IMR-90 (cell line): ENCODE measurements around the gene AKAP12. TPM values are rescaled to one million over a fixed set of nuclear protein-coding genes. Genes with fewer than 3 reads are reported as not detected.

Source experiments
- ATAC-seq: fragments of 200-7000 bp; cut with Tn5 transposase; 2 replicates; pipeline ENCODE4 v1.9.1; 2020; ENCODE audit warnings: low read depth, mild to moderate bottlenecking, moderate library complexity
- BruUV-seq: library from RNA; stranded (reverse); fragments of 400-500 nt; replicated peaks from 2 replicates; lab custom pipeline; 2021; lab: Mats Ljungman, UMichigan
- CTCF ChIA-PET: fragments of 300-600 bp; formaldehyde crosslinking; extraction: SDS; loops from one replicate; lab custom pipeline; 2021; ENCODE audit warnings: antibody characterized with exemption; lab: Yijun Ruan, JAX
- POLR2A ChIA-PET: fragments of 300-600 bp; sonication (Branson Sonifier 250); formaldehyde crosslinking; loops from one replicate; lab custom pipeline; 2022; ENCODE audit warnings: antibody characterized with exemption; ENCODE audit not compliant: unreplicated experiment; lab: Charles Lee
- DNase-seq: peaks from one replicate; pipeline ENCODE4 v3.0.0; 2013
- H2AFZ ChIP-seq: replicated peaks from 2 replicates; pipeline ENCODE3; 2013; ENCODE audit warnings: low read length, mild to moderate bottlenecking; ENCODE audit not compliant: poor library complexity
- H2AK5ac ChIP-seq: 2 replicates; pipeline ENCODE4 v1.6.1; 2013; ENCODE audit warnings: low read depth, low read length, inconsistent platforms
- H2AK9ac ChIP-seq: replicated peaks from 2 replicates; pipeline ENCODE3; 2013; ENCODE audit warnings: mild to moderate bottlenecking, low read depth, low read length, moderate library complexity; ENCODE audit not compliant: poor library complexity
- H2BK120ac ChIP-seq: 2 replicates; pipeline ENCODE4 v1.6.1; 2013; ENCODE audit warnings: low read depth, low read length, inconsistent platforms
- H2BK15ac ChIP-seq: 3 replicates; pipeline ENCODE4 v1.6.1; 2013; ENCODE audit warnings: low read depth, low read length, inconsistent platforms
- H2BK20ac ChIP-seq: 2 replicates; pipeline ENCODE4 v1.6.1; 2013; ENCODE audit warnings: low read depth, mild to moderate bottlenecking, inconsistent platforms, low read length, moderate library complexity
- H2BK5ac ChIP-seq: 2 replicates; pipeline ENCODE4 v1.6.1; 2013; ENCODE audit warnings: mild to moderate bottlenecking, low read depth, low read length, inconsistent platforms; ENCODE audit not compliant: poor library complexity, severe bottlenecking
- H3K14ac ChIP-seq: replicated peaks from 2 replicates; pipeline ENCODE4 v1.6.1; 2013; ENCODE audit warnings: low read depth, low read length, inconsistent platforms
- H3K18ac ChIP-seq: 2 replicates; pipeline ENCODE4 v1.6.1; 2013; ENCODE audit warnings: low read depth, low read length, control low read depth
- H3K23ac ChIP-seq: 2 replicates; pipeline ENCODE4 v1.6.1; 2013; ENCODE audit warnings: low read depth, low read length, inconsistent platforms
- H3K27ac ChIP-seq: 2 replicates; pipeline ENCODE4 v1.5.1; 2013; ENCODE audit warnings: mild to moderate bottlenecking, control low read depth, low read length; ENCODE audit not compliant: insufficient read depth
- H3K27me3 ChIP-seq: 2 replicates; pipeline ENCODE4 v1.6.1; 2013; ENCODE audit warnings: low read length; ENCODE audit not compliant: control insufficient read depth, insufficient read depth
- H3K36me3 ChIP-seq: 2 replicates; pipeline ENCODE4 v1.6.1; 2013; ENCODE audit warnings: low read length, mixed read lengths; ENCODE audit not compliant: control insufficient read depth, insufficient read depth
- H3K4ac ChIP-seq: 2 replicates; pipeline ENCODE4 v1.6.1; 2013; ENCODE audit warnings: low read depth, low read length, inconsistent platforms
- H3K4me1 ChIP-seq: 2 replicates; pipeline ENCODE4 v1.6.1; 2013; ENCODE audit warnings: low read length, mixed read lengths; ENCODE audit not compliant: control insufficient read depth, insufficient read depth
- H3K4me2 ChIP-seq: 2 replicates; pipeline ENCODE4 v1.6.1; 2013; ENCODE audit warnings: low read depth, mild to moderate bottlenecking, control low read depth, low read length, moderate library complexity
- H3K4me3 ChIP-seq: 2 replicates; pipeline ENCODE4 v1.5.1; 2013; ENCODE audit warnings: low read depth, mild to moderate bottlenecking, control low read depth, low read length, moderate library complexity; ENCODE audit not compliant: insufficient read depth
- H3K56ac ChIP-seq: 2 replicates; pipeline ENCODE4 v1.6.1; 2013; ENCODE audit warnings: low read length, inconsistent platforms; ENCODE audit not compliant: insufficient read depth; ENCODE audit errors: extremely low read depth
- H3K79me1 ChIP-seq, 2 experiments: 2 replicates each; pipeline ENCODE4 v1.6.1; 2013; ENCODE audit warnings: low read length in 2 of 2, inconsistent platforms in 1 of 2, low read depth in 1 of 2
- H3K9ac ChIP-seq: 2 replicates; pipeline ENCODE4 v1.6.1; 2013; ENCODE audit warnings: low read depth, low read length, control low read depth
- H3K9me1 ChIP-seq: 2 replicates; pipeline ENCODE4 v1.6.1; 2013; ENCODE audit warnings: low read length, inconsistent platforms; ENCODE audit not compliant: insufficient read depth
- H3K9me3 ChIP-seq: 2 replicates; pipeline ENCODE4 v1.6.1; 2013; ENCODE audit warnings: low read length; ENCODE audit not compliant: control insufficient read depth, insufficient read depth
- H4K20me1 ChIP-seq: 2 replicates; pipeline ENCODE4 v1.6.1; 2013; ENCODE audit warnings: low read length, inconsistent platforms; ENCODE audit not compliant: insufficient read depth
- H4K5ac ChIP-seq: 2 replicates; pipeline ENCODE4 v1.6.1; 2013; ENCODE audit warnings: mild to moderate bottlenecking, low read depth, low read length, control low read depth
- H4K8ac ChIP-seq, 2 experiments: 2 replicates each; pipeline ENCODE4 v1.6.1; 2013; ENCODE audit warnings: low read depth in 2 of 2, low read length in 2 of 2, control low read depth in 1 of 2, inconsistent platforms in 1 of 2
- H4K91ac ChIP-seq: 2 replicates; pipeline ENCODE4 v1.6.1; 2013; ENCODE audit warnings: low read depth, low read length, inconsistent platforms; ENCODE audit not compliant: insufficient read depth
- BHLHE40 ChIP-seq: fragments of 150-350 bp; IDR thresholded peaks from 2 replicates; pipeline ENCODE4 v1.6.1; 2016; ENCODE audit warnings: mild to moderate bottlenecking, low read depth, low read length
- CEBPB ChIP-seq: IDR thresholded peaks from 2 replicates; pipeline ENCODE4 v1.6.1; 2012; ENCODE audit warnings: low read depth, low read length, improper control_type of control experiment
- CHD1 ChIP-seq: IDR thresholded peaks from 2 replicates; pipeline ENCODE4 v1.6.1; 2012; ENCODE audit warnings: low read depth, low read length, improper control_type of control experiment
- ELK1 ChIP-seq: fragments of 150-350 bp; IDR thresholded peaks from 2 replicates; pipeline ENCODE4 v1.6.1; 2016; ENCODE audit warnings: low read depth, mild to moderate bottlenecking, low read length, moderate library complexity, borderline replicate concordance
- FOS ChIP-seq: fragments of 150-350 bp; IDR thresholded peaks from 2 replicates; pipeline ENCODE4 v1.6.1; 2016; ENCODE audit warnings: low read depth, low read length
- MAFK ChIP-seq: IDR thresholded peaks from 2 replicates; pipeline ENCODE4 v1.6.1; 2012; ENCODE audit warnings: low read depth, low read length, improper control_type of control experiment
- MAZ ChIP-seq: IDR thresholded peaks from 2 replicates; pipeline ENCODE4 v1.6.1; 2012; ENCODE audit warnings: low read depth, mild to moderate bottlenecking, low read length, improper control_type of control experiment, moderate library complexity, borderline replicate concordance
- MXI1 ChIP-seq: IDR thresholded peaks from 2 replicates; pipeline ENCODE4 v1.6.1; 2012; ENCODE audit warnings: low read depth, mild to moderate bottlenecking, low read length, moderate library complexity, borderline replicate concordance
- NFE2L2 ChIP-seq: fragments of 150-350 bp; IDR thresholded peaks from 2 replicates; pipeline ENCODE4 v1.6.1; 2016; ENCODE audit warnings: low read depth, mild to moderate bottlenecking, low read length
- POLR2A ChIP-seq: IDR thresholded peaks from 2 replicates; pipeline ENCODE4 v1.6.1; 2012; ENCODE audit warnings: mild to moderate bottlenecking, low read depth, low read length
- RAD21 ChIP-seq: IDR thresholded peaks from 2 replicates; pipeline ENCODE4 v1.6.1; 2012; ENCODE audit warnings: low read length, improper control_type of control experiment
- RCOR1 ChIP-seq: IDR thresholded peaks from 2 replicates; pipeline ENCODE4 v1.6.1; 2012; ENCODE audit warnings: mild to moderate bottlenecking, low read length, improper control_type of control experiment; ENCODE audit not compliant: insufficient replicate concordance
- RFX5 ChIP-seq: IDR thresholded peaks from 2 replicates; pipeline ENCODE4 v1.8.0; 2012; ENCODE audit warnings: low read depth, mild to moderate bottlenecking, low read length, moderate library complexity
- SMC3 ChIP-seq: fragments of 150-350 bp; IDR thresholded peaks from 2 replicates; pipeline ENCODE4 v1.6.1; 2016; ENCODE audit warnings: low read depth, mild to moderate bottlenecking, antibody characterized with exemption, low read length, moderate library complexity
- USF2 ChIP-seq: fragments of 150-350 bp; IDR thresholded peaks from 2 replicates; pipeline ENCODE4 v1.6.1; 2017; ENCODE audit warnings: mild to moderate bottlenecking, antibody characterized with exemption, low read length, low read depth
- WGBS, 2 experiments: methylation state at CpG; one replicate each; pipeline versions ENCODE4 v1.1.5 to v1.1.7; 2013; ENCODE audit warnings: missing lambda C conversion rate in 2 of 2; ENCODE audit not compliant: insufficient read length in 1 of 2; ENCODE audit errors: extremely low coverage in 2 of 2; 5-methylcytosine and 5-hydroxymethylcytosine counted together
- dilution Hi-C: fragments of 300-500 bp; cut with HindIII; formaldehyde crosslinking; loops from one replicate; pipeline ENCODE4 v1.14.3; 2018; ENCODE audit warnings: low sequenced_read_pairs; ENCODE audit not compliant: unreplicated experiment
- in situ Hi-C: fragments of 300-500 bp; cut with MboI; formaldehyde crosslinking; loops from 3 replicates; pipeline ENCODE4 v1.14.3; 2019; ENCODE audit warnings: low sequenced_read_pairs, inconsistent platforms, mixed read lengths
- intact Hi-C: fragments of 100-400 bp; cut with micrococcal nuclease; formaldehyde crosslinking; loops from 2 replicates; pipeline ENCODE4 v1.10.0; 2022
- polyA plus RNA-seq, 3 experiments: library from polyadenylated mRNA; depleted of rRNA; stranded (reverse); fragments of >200 nt; gene quantifications; 2 replicates each; pipeline ENCODE4 v1.2.3, GENCODE V29; 2012; ENCODE audit warnings: low replicate concordance in 1 of 3
- total RNA-seq: library from RNA; depleted of rRNA; stranded (reverse); fragments of >200 nt; gene quantifications from 2 replicates; pipeline ENCODE4 v1.2.3, GENCODE V29; 2012
- TF ChIP-seq, protein P1 (sequence below): conservative IDR thresholded peaks from 2 replicates; pipeline ENCODE4 v1.5.1; 2012; ENCODE audit warnings: mild to moderate bottlenecking, low read depth, low read length, improper control_type of control experiment

AKAP12 gene
- total and polyA plus RNA-seq, 2 of the 4 experiments (the other 2 are of a cell fraction): 56.0 to 118 TPM

GRCh38 chr6:151365233-151365632 is 125.5 kb downstream of the AKAP12 start:
- Histone ChIP-seq H3K18ac (no peak overlapping the region), H3K79me1 (peaks cover 6 to 17% of the 10 kb centered on the region in 2 experiments), H3K14ac (no peak overlapping the region), H3K23ac (no peak overlapping the region), H3K4me2 (no peak overlapping the region), H4K8ac (no peak overlapping the region), H3K9me1 (peaks cover 7% of the 10 kb centered on the region; the same call in 1 of the 2 replicates), H3K27ac (no peak overlapping the region), H3K27me3 (no peaks in the 10 kb centered on the region), H2BK15ac (no peak overlapping the region), H2AFZ (no peak overlapping the region), H4K20me1 (no peaks in the 10 kb centered on the region; the same call in 1 of the 2 replicates), H4K91ac (no peak overlapping the region), H3K4me3 (no peak overlapping the region), H2BK5ac (no peak overlapping the region), H3K56ac (no peak overlapping the region), H3K9me3 (no peaks in the 10 kb centered on the region), H3K4ac (no peak overlapping the region), H3K4me1 (no peaks in the 10 kb centered on the region), H2AK9ac (no peak overlapping the region), H2BK20ac (no peak overlapping the region), H4K5ac (no peak overlapping the region), H2BK120ac (no peak overlapping the region), H3K36me3 (peaks cover 23% of the 10 kb centered on the region), H3K9ac (no peak overlapping the region), H2AK5ac (no peak overlapping the region)
- TF ChIP-seq MAFK: no peak
- no peak for TF ChIP-seq POLR2A
- TF ChIP-seq CEBPB: no peak
- no peak for TF ChIP-seq MAZ
- no peak for TF ChIP-seq RFX5
- TF ChIP-seq BHLHE40: no peak
- no peak for TF ChIP-seq SMC3
- no peak for TF ChIP-seq ELK1
- no peak for TF ChIP-seq USF2
- TF ChIP-seq FOS: no peak
- TF ChIP-seq RAD21: no peak
- TF ChIP-seq MXI1: no peak
- TF ChIP-seq CHD1: no peak
- no peak for TF ChIP-seq RCOR1
- TF ChIP-seq, protein P1, sequence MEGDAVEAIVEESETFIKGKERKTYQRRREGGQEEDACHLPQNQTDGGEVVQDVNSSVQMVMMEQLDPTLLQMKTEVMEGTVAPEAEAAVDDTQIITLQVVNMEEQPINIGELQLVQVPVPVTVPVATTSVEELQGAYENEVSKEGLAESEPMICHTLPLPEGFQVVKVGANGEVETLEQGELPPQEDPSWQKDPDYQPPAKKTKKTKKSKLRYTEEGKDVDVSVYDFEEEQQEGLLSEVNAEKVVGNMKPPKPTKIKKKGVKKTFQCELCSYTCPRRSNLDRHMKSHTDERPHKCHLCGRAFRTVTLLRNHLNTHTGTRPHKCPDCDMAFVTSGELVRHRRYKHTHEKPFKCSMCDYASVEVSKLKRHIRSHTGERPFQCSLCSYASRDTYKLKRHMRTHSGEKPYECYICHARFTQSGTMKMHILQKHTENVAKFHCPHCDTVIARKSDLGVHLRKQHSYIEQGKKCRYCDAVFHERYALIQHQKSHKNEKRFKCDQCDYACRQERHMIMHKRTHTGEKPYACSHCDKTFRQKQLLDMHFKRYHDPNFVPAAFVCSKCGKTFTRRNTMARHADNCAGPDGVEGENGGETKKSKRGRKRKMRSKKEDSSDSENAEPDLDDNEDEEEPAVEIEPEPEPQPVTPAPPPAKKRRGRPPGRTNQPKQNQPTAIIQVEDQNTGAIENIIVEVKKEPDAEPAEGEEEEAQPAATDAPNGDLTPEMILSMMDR: no peak
- TF ChIP-seq NFE2L2: no peak
- DNase-seq (no peak), ATAC-seq (no peak)
- BruUV-seq: no TSS peak
- 100% methylated on average over 3 of the region's 6 CpGs; no CpG with 5 or more reads in 1 of the 2 experiments for WGBS, 2 experiments
- intact Hi-C loops: no loop called here
- POLR2A ChIA-PET: no interaction called here
- CTCF ChIA-PET: no interaction called here
- in situ Hi-C loops: no loop called here
- dilution Hi-C loops: no loop called here
